Measurements from ENCODE around the gene MOV10L1. TPM values are rescaled to one million over a fixed set of nuclear protein-coding genes. Genes with fewer than 3 reads are reported as not detected.

The MOV10L1 gene
- total RNA-seq, 4 donors from 2014 or later, result 0.17 to 1.3 (median 1.1) TPM; not detected in 1

- no peak for TF ChIP-seq CTCF (IDR thresholded peaks at IDR 0.05; ENCODE audit: low read depth)
Observed at GRCh38 chr22:50174382-50175190, 84.8 kb downstream of the MOV10L1 start.

GRCh38 chr22:50175191-50175461, 85.3 kb downstream of the MOV10L1 start:
- TF ChIP-seq CTCF (IDR thresholded peaks at IDR 0.05; ENCODE audit: low read depth), result no peak

GRCh38 chr22:50175921-50176849, 86.4 kb downstream of the MOV10L1 start:
- no peak for TF ChIP-seq CTCF (IDR thresholded peaks at IDR 0.05; ENCODE audit: low read depth)

- no peak for TF ChIP-seq CTCF (IDR thresholded peaks at IDR 0.05; ENCODE audit: low read depth)
Observed at GRCh38 chr22:50176850-50177536, 87.2 kb downstream of the MOV10L1 start.

- TF ChIP-seq CTCF (IDR thresholded peaks at IDR 0.05; ENCODE audit: low read depth), result no peak
Observed at GRCh38 chr22:50177537-50178470, 88.0 kb downstream of the MOV10L1 start.

- TF ChIP-seq CTCF (IDR thresholded peaks at IDR 0.05; ENCODE audit: low read depth), result no peak
Observed at GRCh38 chr22:50178471-50178864, 88.7 kb downstream of the MOV10L1 start.
